CD4-positive, alpha-beta T cell treated with Interleukin-15 for 1 hour (primary cell): ENCODE data around the gene NSMF.

ENCODE experiments used
- DNase-seq: peaks from one replicate; pipeline ENCODE4 v3.0.0-alpha.2; 2020

The NSMF gene

DNA sequence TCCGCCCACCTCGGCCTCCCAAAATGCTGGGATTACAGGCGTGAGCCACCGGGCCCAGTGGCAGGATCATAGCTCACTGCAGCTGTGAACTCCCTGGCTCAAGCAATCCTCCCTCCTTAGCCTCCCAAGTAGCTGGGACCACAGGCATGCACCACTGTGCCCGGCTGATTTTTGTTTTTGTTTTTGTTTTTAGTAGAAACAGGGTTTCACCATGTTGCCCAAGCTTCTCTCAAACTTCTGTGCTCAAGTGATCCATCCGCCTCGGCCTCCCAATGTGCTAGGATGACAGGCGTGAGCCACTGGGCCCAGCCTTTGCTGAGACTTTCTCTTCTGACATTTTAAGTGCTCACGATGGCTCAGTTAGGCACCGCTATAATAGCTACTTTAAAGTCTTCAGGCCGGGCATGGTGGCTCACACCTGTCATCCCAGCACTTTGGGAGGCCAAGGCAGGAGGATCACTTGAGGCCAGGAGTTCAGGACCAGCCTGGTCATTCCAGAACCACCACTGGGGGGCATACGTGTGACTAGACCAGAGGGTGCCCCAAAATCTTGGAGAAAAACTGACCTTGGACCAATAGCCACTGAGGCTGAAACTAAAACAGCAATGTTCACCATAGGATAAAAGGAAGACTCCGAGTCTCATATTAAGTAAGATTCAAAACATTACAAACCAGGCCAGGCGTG is 14.9 kb downstream of the NSMF start:
- DNase-seq = peak; percentile 5

DNA sequence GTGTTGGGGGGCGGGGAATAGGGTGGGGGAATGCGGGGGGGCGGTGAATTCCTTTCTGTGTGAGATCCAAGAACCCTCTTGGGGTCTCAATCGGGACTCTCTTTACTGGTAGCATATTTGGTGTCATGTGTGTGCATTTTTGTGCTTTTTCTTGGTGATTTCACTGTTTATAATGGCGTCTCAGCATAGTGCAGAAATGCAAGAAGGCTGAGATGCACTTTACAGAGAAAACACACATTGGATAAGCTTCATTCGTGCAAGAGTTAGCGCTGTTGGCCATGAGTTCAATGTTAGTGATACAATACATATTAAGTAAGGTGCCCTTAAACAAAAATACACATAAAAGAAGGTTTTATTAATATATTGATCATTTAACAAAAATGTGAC is 17.2 kb downstream of the NSMF start:
- no peak for DNase-seq

DNA sequence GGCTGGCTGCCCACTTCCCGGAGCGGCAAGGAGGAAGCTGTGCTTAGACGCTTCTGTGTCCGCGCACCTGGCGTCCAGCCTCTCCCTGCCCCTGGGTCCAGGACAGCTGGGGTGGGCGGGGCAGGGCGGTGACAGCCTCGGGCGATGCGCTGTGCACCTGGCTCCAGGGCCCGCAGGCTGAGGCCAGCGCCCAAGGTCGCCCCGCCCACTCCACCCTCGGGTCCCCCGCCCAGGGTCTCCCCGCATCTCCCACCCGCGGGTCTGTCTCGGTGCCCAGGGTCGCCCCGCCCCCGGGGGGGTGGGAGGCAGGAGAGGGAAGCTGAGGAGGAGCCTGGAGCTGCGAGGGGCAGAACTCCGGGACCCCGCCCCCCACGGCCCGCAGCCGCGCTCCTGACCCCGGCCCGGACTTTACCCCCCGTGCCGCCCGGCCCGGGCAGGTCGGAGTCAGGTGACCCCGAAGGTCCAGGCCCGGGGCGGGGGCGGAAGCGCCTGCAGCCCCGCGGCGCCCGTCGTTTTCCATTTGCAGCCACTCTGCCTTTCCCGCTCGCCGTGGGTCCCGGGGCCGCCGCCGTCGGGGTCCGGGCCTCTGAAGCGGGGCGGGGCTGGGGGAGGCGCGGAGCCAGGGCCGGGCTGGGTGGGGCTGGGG is 17.7 kb downstream of the NSMF start, which contains the start of gene ENTPD8:
TSS of gene ENTPD8 (minus strand) at position 69 of the 646 bp plus-strand sequence. CDS start 3,072 bp downstream, outside the sequence.
- DNase-seq = peak; percentile 17

DNA sequence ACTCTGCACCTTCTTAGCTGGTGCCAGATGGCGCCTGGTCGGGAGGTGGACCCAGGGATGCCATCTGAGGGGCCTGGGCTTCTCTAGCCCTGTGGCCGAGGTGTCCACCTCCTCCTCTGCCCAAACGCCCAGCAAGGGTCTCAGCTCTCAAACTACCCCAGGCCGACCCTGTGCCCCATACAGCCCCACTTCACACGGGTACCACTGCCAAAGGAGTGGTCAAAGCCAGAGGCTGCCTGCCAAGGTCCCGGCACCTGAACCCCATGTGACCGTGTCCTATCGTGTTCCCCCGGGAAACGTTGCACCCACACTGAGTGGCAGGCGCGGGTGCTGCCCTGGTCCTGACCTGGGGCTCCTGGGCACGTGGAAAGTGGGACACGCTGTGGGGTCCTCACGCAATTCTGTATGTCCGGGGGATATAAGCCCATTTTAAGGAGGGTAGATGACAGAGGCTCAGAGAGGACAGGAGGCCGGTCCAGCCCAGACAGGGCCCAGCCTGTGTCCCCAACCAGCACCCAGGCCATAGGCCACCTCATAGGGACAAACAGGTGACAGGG is 19.9 kb downstream of the NSMF start:
- DNase-seq = peak; percentile 13

DNA sequence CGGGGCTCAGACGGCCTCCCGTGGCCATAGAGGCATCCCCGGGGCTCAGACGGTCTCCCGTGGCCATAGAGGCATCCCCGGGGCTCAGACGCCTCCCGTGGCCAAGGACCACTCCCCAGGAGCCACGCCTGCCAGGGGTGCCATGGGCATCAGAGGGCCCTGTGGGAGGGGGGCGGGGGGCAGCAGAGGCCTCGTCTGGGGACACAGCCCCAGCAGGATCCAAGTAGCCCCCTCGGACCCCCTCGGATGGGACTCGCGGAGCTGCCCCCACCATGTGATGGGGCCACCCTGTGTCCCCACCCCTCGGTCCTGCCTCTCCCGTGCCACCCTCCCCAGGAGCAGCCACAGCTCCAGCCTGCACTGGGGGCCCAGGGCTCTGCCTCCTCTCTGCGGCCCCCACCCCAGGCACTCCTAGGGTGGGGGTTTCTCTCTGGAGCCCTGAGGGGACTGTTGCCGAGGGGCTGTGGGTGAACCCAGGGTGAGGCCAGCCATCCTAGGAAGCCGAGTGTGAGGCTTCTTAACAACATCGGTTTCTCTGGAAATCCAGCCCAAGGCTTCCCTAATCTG is 20.5 kb downstream of the NSMF start:
- DNase-seq = peak; percentile 2

DNA sequence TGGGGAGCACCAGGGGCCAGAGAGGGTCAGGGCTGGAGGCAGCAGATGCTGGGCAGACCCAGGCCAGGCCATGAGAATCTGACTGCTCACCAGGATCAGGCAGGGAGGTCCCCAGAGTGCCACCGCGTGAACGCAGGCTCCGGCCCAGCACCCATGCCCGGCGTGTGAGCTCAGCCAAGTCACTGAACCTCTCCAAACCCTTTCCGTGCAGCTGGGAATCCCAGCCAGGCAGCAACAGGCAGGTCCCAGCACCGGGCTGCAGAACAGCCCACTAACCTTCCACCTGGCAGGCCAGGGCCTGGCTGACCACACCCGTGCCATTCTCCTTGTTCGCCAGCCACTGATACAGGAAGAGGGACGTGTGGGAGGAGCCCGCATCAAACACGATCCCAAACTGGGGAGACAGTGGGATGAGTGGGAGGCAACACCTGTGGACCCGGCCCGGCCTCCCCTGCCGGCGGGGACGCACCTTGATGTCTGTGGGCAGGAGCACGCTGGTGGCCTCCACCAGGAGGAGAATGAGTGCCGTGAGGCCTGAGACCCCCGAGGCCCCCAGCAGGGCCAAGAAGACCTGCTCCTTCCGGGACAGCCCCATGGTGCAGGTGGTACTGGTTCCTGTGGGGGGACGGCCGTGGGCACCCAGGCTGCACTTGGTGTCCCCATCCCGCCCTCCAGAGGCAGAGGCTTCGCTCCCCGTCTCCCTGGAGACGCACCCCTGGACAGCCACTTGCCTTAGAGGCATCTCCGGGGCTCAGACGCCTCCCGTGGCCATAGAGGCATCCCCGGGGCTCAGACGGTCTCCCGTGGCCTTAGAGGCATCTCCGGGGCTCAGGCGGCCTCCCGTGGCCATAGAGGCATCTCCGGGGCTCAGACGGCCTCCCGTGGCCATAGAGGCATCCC is 21.2 kb downstream of the NSMF start:
- DNase-seq = peak; percentile 11

DNA sequence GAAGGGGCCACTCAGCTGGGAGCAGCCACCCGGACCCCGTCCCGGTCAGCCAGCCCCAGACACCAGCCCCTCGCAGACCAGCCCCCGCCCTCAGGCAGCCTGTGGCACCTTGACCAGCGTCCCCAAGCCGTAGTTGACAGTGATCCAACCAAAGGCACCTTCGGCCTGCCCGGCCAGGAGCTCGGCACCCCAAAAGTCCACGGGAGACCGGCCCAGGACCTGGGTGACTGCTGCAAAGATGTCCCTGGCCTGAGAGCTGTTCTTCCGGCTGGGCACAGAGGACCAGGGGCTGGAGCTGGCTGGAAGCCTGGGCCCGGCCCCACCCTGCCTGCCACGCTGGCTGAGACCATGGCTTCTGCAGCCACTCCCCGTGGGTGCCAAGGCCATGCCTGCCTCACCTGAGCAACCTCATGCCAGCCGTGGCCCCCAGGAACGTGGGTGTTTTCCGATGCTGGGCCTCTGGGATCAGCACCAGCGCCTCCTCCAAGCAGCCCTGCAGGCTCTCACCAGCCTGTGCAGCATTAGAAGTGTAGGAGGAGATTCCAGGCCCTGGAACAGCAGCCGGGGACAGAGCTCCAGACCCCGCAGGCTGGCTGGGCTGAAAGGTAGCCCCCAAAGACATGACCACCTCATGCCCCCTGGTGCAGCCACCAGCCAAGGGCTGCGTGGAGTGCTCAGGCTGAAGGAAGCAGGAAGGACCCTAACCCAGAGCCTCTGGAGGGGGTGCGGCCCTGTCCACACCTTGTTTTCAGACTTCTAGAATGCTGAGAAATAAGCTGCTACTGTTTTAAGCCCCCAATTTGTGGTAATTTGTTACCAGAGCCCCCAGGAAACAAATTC is 22.2 kb downstream of the NSMF start:
- peak; percentile 16 for DNase-seq

DNA sequence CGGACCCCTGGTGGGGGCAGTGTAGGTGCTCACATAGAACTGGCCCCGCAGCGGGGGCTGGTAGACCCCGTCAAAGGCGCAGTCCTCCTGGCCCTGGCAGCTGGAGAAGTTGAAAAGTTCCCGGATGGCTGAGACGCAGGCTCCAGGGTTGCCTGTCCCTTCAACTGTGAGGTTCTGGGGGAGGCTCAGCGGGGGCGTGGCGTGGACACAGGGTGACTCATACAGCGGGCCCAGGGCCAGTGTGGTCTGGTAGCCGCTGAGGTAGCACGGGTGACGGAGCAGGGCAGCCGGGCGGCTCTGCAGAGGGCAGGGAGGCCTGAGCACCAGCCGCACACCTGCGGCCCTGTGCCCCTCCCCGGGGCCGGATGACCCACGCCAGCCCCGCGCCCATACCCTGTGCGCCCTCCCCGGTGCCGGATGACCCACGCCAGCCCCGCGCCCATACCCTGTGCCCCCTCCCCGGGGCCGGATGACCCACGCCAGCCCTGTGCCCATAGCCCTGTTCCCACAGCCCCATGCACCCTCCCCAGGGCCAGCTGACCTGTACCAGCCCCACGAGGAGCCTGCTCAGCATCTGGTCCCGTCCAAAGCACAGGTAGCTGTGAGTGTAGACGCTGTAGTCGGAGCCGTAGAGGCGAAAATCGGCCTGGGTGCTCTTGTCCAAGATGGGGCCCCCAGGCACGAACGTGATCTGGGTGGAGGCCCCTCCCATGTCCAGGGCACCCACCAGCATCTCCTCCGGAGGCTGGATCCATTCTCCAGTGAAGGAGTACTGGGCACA is 23.0 kb downstream of the NSMF start:
- DNase-seq = peak; percentile 16

DNA sequence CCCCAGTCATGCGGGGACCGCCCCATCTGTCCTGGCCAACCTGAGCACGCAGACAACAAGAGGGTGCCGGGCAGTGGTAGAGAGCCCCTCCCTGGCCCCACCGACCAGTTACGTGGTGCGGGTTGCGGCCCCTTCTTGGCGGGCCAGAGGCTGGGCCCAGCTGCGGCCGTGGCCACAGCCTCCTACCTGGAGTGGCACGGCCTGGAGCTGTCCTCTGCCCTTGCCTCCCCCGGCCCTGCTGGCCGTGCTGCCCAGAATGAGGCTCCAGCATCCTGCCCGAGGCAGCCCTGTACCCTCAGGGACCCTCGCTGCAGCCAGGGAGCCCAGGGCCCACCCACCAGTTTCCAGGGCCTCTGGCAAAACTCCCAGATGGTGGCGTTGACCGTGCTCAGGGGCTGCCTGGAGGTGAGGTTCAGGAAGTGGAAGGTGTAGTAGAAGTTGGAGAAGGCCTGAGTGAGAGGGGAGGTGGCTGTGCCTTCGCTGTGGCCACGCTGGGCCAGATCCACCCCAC is 23.7 kb downstream of the NSMF start:
- DNase-seq = peak; percentile 9

DNA sequence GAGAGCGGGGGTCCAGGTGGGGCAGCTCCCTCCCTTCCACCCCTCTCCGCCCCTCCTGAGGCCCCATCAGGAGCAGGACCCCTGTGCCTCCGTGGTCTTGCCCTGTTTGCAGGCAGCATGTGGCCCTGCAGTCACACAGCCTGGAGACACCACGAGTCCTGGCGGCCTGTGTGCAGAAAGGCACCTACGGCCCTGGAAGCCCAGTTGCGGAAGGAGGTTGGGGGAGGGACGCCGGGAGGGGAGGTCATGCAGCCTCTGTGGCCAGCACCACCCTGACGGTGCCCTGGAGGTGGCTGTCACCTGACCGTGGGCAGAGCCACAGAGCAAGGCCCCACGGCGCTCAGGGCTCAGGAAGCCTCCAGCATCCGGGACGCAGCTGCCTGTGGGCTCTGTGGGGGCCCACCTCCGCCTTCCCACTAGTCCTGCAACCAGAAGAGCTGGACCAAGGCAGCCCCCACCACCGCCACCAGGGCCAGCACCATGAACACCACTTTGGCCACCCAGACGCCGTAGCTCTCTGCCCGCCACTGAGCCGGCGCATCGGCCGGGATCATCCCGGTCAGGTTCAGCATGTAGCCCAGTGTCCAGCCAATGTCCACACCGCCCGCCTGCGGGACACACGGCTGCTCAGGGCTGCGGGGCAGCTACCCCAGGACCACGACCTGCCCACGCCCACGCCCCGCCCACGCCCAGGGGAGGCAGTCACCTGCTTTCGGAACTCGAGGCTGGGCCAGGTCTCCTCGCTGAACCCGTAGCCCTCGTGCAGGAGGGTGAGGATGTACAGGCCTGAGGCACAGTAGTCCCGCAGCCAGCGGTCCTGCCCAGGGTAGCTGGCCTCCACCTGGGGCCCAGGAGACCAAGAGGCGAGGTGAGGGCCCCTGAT is 24.4 kb downstream of the NSMF start:
- peak; percentile 16 for DNase-seq

DNA sequence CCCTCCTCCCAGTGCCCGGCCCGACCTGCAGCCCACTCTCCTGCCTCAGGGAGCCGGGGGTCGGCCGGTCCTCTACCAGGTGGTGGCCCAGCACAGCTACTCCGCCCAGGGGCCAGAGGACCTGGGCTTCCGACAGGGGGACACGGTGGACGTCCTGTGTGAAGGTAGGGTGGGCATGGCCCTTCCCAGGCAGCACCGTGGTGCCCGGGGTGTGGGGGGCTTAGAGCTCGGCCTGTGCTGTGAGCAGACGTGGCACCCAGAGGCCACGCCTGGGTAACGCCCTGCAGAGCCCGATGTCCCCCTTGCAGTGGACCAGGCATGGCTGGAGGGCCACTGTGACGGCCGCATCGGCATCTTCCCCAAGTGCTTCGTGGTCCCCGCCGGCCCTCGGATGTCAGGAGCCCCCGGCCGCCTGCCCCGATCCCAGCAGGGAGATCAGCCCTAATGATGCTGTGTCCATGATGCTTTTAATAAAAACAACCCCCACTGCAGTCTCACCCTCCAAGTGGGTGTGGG is 25.2 kb downstream of the NSMF start:
- peak; percentile 13 for DNase-seq

DNA sequence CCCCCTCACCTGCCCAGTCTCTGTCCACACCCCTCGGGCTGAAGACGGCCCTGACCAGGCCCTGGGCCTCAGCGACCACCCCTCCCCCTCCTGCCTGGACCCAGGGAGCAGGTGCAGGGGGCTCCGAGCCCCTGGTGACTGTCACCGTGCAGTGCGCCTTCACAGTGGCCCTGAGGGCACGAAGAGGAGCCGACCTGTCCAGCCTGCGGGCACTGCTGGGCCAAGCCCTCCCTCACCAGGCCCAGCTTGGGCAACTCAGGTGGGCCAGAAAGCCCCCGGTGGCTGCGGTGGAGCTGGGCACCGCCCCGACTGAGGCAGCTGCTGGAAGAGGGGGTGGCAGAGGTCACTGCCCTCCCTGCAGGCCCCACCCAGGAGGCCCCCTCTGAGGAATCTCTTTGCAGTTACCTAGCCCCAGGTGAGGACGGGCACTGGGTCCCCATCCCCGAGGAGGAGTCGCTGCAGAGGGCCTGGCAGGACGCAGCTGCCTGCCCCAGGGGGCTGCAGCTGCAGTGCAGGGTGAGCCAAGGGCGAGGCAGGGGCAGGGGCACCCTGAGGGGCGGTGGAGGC is 25.7 kb downstream of the NSMF start:
- DNase-seq = peak; percentile 13

DNA sequence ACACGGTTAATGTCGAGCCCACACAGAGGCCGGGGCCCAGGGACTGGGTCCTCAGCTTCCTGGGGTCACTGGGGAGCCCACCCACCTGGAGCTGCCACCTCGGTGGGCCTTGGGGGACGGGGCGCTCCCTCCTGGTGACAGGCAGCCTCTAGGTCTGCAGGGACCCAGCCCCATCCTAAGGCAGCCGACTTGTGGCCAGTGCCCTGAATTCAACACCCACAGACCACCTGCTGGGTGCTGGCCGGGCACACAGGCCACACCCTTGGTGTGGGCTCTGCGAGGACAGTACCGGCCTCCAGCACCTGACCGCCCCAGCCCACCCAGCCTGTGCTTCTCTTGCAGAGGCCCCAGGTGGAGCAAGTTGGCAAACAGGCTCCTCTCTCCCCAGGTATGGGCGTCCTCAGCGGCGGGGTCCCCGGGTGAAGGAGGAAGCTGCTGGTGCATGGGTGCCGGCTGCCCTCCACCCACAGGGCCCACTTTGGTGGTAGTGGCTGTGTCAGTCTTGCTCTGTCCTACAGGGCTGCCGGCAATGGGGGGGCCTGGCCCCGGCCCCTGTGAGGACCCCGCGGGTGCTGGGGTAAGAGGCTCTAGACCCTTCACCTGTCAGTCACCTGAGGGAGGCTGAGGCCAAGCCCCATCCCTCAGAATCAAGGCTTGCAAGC is 26.3 kb downstream of the NSMF start:
- DNase-seq = peak; percentile 13

DNA sequence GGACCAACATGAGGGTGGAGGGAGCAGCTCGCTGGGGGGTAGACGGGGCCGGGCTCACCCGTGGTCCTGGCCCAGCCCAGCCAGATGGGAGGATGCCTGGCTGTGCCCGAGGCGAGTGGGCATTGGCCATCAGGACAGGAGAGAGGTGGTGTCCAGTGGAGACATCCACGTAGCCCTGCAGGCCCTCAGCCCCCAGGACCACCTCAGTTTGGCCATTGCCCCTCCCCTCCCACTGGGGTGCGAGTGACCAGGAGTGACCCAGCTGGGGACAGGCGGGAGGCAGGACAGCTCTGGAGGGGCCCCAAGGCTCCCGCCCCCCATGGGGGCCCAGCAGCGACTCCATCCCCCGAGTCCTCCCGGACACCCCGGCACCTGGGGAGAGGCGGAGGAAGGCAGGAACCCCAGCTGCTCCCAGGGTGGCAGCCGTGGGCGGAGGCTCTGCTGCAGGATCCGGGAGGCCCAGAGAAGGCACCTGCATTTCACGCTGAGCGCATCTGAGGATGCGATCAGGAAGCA is 27.7 kb downstream of the NSMF start:
- peak; percentile 3 for DNase-seq

DNA sequence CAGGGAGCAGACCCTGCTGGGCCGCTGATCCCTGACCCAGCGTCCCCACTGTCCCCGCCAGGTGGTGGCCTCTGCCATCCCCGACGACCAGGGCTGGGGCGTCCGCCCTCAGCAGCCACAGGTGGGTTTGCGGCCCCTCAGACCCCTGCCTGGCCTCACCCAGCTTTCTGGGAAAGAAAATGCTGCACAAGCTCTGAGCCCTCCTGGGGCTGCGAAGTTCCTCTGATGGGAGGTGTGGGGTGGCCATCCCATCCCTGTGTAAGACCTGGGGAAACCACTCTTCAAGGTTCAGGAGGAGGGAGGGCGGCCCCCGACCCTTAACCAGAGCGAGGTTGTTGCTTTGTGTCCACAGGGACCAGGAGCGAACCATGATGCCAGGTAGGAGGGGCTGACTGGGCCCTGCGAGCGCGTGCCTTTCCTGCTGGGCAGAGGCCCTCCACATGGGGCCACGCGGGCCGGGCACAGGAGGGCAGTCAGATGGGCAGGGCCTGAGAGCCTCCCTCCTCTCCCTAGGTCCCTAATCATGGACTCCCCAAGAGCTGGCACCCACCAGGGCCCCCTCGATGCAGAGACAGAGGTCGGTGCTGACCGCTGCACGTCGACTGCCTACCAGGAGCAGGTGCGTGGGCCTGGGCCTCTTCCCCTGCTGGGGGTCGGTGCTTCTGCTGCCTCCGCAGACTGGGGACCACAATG is 28.3 kb downstream of the NSMF start:
- peak; percentile 3 for DNase-seq

DNA sequence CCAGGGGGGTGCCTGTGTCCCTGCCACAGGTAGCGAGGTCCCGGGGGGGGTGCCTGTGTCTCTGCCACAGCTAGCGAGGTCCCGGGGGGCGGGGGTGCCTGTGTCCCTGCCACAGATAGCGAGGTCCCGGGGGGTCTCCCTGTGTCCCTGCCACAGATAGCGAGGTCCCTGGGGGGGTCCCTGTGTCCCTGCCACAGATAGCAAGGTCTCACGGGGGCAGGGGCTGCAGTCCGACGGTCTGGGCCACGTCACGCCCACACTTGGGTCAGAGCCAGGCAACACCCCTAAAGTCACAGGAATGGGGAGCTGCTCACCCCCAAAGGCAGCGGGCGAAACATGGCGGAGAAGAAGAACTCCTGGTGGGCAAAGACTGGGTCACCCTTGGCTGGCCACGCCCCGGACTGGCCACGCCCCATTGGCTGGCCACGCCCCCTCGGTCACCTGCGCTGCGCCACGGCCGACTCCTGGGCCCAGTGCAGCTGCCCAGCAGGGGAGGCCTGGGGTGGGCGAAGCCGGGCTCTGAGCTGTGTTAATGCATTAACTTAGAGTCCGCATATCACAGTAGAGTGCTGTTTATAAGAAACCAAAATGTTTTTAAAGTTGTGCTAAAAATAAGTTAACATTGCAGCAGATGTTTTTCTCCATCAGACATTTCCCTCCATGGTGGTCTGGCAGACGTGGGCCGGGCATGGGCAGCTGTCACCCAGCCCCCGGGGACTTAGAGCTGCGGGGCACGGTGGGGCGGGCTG is 29.0 kb downstream of the NSMF start:
- DNase-seq = peak; percentile 24

DNA sequence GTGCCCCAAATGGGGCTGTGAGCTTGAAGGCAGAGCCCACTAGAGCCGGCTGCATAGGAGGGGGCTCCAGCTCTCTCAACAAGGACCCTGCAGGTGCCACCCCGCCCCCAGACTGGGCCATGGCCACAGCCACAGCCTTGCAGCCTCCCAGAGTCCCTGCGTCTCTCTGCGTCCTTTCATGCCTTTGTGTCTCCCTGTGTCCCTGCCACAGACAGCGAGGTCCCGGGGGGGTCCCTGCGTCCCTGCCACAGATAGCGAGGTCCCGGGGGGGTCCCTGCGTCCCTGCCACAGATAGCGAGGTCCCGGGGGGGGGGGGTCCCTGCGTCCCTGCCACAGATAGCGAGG is 29.6 kb downstream of the NSMF start:
- peak; percentile 14 for DNase-seq
